H9 (cell line): ENCODE measurements around the gene NEBL. TPM values are rescaled to one million over a fixed set of nuclear protein-coding genes. Genes with fewer than 3 reads are reported as not detected.

Source experiments
- DNase-seq: peaks from one replicate; pipeline ENCODE4 v3.0.0-alpha.2; 2017
- H2AFZ ChIP-seq: one replicate; pipeline ENCODE4 v1.6.1; 2013; ENCODE audit warnings: mild to moderate bottlenecking, low read length, control low read depth, moderate library complexity
- H2AK5ac ChIP-seq: 2 replicates; pipeline ENCODE4 v1.6.1; 2013; ENCODE audit warnings: low read length, control low read depth, mixed read lengths; ENCODE audit not compliant: insufficient read length
- H2BK120ac ChIP-seq: one replicate; pipeline ENCODE4 v1.6.1; 2013; ENCODE audit warnings: low read depth, mild to moderate bottlenecking, low read length, control low read depth, inconsistent platforms; ENCODE audit not compliant: poor library complexity, severe bottlenecking
- H2BK12ac ChIP-seq: 2 replicates; pipeline ENCODE4 v1.6.1; 2013; ENCODE audit warnings: low read length, control low read depth, mixed read lengths, low read depth; ENCODE audit not compliant: insufficient read length
- H2BK15ac ChIP-seq: 2 replicates; pipeline ENCODE4 v1.6.1; 2013; ENCODE audit warnings: low read depth, low read length, control low read depth
- H2BK20ac ChIP-seq: one replicate; pipeline ENCODE4 v1.6.1; 2013; ENCODE audit warnings: low read depth, mild to moderate bottlenecking, low read length, control low read depth, inconsistent platforms; ENCODE audit not compliant: poor library complexity, severe bottlenecking
- H2BK5ac ChIP-seq: 2 replicates; pipeline ENCODE4 v1.6.1; 2013; ENCODE audit warnings: low read length, control low read depth, mixed read lengths; ENCODE audit not compliant: insufficient read length
- H3K14ac ChIP-seq: 2 replicates; pipeline ENCODE4 v1.6.1; 2013; ENCODE audit warnings: low read length, control low read depth; ENCODE audit not compliant: insufficient read depth
- H3K18ac ChIP-seq: 2 replicates; pipeline ENCODE4 v1.6.1; 2013; ENCODE audit warnings: low read depth, mild to moderate bottlenecking, mixed read lengths, low read length, control low read depth; ENCODE audit not compliant: insufficient read length
- H3K23ac ChIP-seq: 2 replicates; pipeline ENCODE4 v1.6.1; 2013; ENCODE audit warnings: low read length, control low read depth, mixed read lengths, low read depth; ENCODE audit not compliant: insufficient read length
- H3K23me2 ChIP-seq: 2 replicates; pipeline ENCODE4 v1.6.1; 2013; ENCODE audit warnings: low read depth, mild to moderate bottlenecking, mixed read lengths, low read length, control low read depth; ENCODE audit not compliant: insufficient read length, poor library complexity, severe bottlenecking
- H3K27ac ChIP-seq: 2 replicates; pipeline ENCODE4 v1.5.1; 2013; ENCODE audit warnings: low read length, control low read depth, mixed read lengths, low read depth; ENCODE audit not compliant: insufficient read length
- H3K27me3 ChIP-seq: 2 replicates; pipeline ENCODE4 v1.6.1; 2013; ENCODE audit warnings: low read length, control low read depth, inconsistent platforms; ENCODE audit not compliant: insufficient read depth
- H3K4ac ChIP-seq: 2 replicates; pipeline ENCODE4 v1.6.1; 2013; ENCODE audit warnings: low read depth, mild to moderate bottlenecking, control low read depth, inconsistent platforms, low read length, moderate library complexity
- H3K4me1 ChIP-seq: 2 replicates; pipeline ENCODE4 v1.6.1; 2013; ENCODE audit warnings: low read length, control low read depth, inconsistent platforms; ENCODE audit not compliant: insufficient read depth
- H3K4me2 ChIP-seq: 2 replicates; pipeline ENCODE4 v1.6.1; 2013; ENCODE audit warnings: low read length, control low read depth, mixed read lengths; ENCODE audit not compliant: insufficient read length, insufficient read depth
- H3K56ac ChIP-seq: 2 replicates; pipeline ENCODE4 v1.6.1; 2013; ENCODE audit warnings: low read depth, mild to moderate bottlenecking, mixed read lengths, low read length, control low read depth; ENCODE audit not compliant: insufficient read length
- H3K79me1 ChIP-seq: 2 replicates; pipeline ENCODE4 v1.6.1; 2013; ENCODE audit warnings: low read depth, mild to moderate bottlenecking, moderate library complexity, low read length, control low read depth, inconsistent platforms; ENCODE audit not compliant: insufficient read depth, poor library complexity, severe bottlenecking
- H3K79me2 ChIP-seq: 2 replicates; pipeline ENCODE4 v1.6.1; 2013; ENCODE audit warnings: low read length, control low read depth, inconsistent platforms; ENCODE audit not compliant: insufficient read depth
- H3K9ac ChIP-seq: 2 replicates; pipeline ENCODE4 v1.6.1; 2013; ENCODE audit warnings: low read length, control low read depth, mixed read lengths; ENCODE audit not compliant: insufficient read length; ENCODE audit errors: extremely low read depth
- H3K9me3 ChIP-seq: one replicate; pipeline ENCODE4 v1.6.1; 2013; ENCODE audit warnings: low read depth, low read length, inconsistent platforms; ENCODE audit not compliant: control insufficient read depth
- H3T11ph ChIP-seq: one replicate; pipeline ENCODE4 v1.6.1; 2013; ENCODE audit warnings: mild to moderate bottlenecking, low read length, control low read depth, inconsistent platforms
- H4K20me1 ChIP-seq: one replicate; pipeline ENCODE4 v1.6.1; 2013; ENCODE audit not compliant: control insufficient read depth, insufficient read length, insufficient read depth
- H4K5ac ChIP-seq: 2 replicates; pipeline ENCODE4 v1.6.1; 2013; ENCODE audit warnings: low read depth, mild to moderate bottlenecking, mixed read lengths, low read length, control low read depth; ENCODE audit not compliant: insufficient read length
- H4K8ac ChIP-seq: replicated peaks from 2 replicates; pipeline ENCODE4 v1.6.1; 2013; ENCODE audit warnings: low read length, control low read depth, mixed read lengths, low read depth; ENCODE audit not compliant: insufficient read length
- H4K91ac ChIP-seq: 2 replicates; pipeline ENCODE4 v1.6.1; 2013; ENCODE audit warnings: low read depth, mild to moderate bottlenecking, moderate library complexity, mixed read lengths, low read length, control low read depth; ENCODE audit not compliant: insufficient read length
- H3K27ac Mint-ChIP-seq, 3 experiments: 2 replicates in 2 of 3; 3 replicates in 1 of 3; pipeline ENCODE4 v1.8.0; 2020 to 2021; ENCODE audit warnings: mixed read lengths in 3 of 3, mild to moderate bottlenecking in 1 of 3, moderate library complexity in 1 of 3
- H3K27me3 Mint-ChIP-seq: 2 replicates; pipeline ENCODE4 v1.8.0; 2021; ENCODE audit warnings: low read depth, mild to moderate bottlenecking, moderate library complexity, mixed read lengths
- H3K36me3 Mint-ChIP-seq, 3 experiments: 2 replicates in 2 of 3; 3 replicates in 1 of 3; pipeline ENCODE4 v1.8.0; 2020 to 2021; ENCODE audit warnings: low read depth in 3 of 3, mixed read lengths in 3 of 3; ENCODE audit not compliant: insufficient read depth in 1 of 3
- H3K4me1 Mint-ChIP-seq, 2 experiments: 2 replicates each; pipeline ENCODE4 v1.8.0; 2020; ENCODE audit warnings: mixed read lengths in 2 of 2
- H3K4me3 Mint-ChIP-seq, 2 experiments: 2 replicates in 1 of 2; 3 replicates in 1 of 2; pipeline ENCODE4 v1.8.0; 2020 to 2021; ENCODE audit warnings: mild to moderate bottlenecking in 2 of 2, mixed read lengths in 2 of 2, moderate library complexity in 1 of 2
- H3K9me3 Mint-ChIP-seq, 2 experiments: 2 replicates in 1 of 2; 3 replicates in 1 of 2; pipeline ENCODE4 v1.8.0; 2020; ENCODE audit warnings: mild to moderate bottlenecking in 2 of 2, mixed read lengths in 2 of 2, moderate library complexity in 1 of 2
- WGBS: extraction: QIAGEN DNeasy Blood & Tissue Kit; methylation state at CpG from one replicate; pipeline ENCODE4 v1.1.7; 2013; ENCODE audit warnings: missing lambda C conversion rate, low lambda C conversion rate, mixed read lengths; ENCODE audit not compliant: insufficient read length; ENCODE audit errors: extremely low coverage; 5-methylcytosine and 5-hydroxymethylcytosine counted together
- total RNA-seq: library from RNA; stranded (reverse); gene quantifications from 2 replicates; pipeline ENCODE4 v1.2.1, GENCODE V29; 2021
- TF ChIP-seq, protein P1 (sequence below): fragments of 200-600 bp; sonication (generic); conservative IDR thresholded peaks from 3 replicates; pipeline ENCODE4 v1.8.0; 2021; ENCODE audit warnings: antibody characterized with exemption, mild to moderate bottlenecking

Gene NEBL
- total RNA-seq, 1 experiment from 2014 or later: 20.9 TPM

DNA sequence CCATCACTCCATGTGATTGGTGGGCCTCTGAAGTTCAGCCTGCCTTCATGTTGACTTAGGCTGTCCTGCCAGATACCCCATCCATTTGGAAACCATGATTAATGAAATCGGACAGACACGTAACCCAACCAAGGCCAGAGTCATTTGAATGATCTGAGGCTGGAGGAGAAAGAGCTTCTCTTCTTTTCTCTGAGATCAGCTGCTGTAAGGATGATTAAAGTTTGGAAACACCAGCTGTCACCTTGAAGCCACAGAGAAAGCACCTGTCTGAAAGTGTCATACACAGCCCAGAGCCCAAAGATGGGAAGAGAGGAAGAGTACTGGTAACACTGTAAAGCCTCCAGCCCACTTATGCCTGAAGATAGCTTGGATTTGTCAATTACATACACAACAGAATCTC is 22.9 kb downstream of the NEBL start:
- H3K27me3 Mint-ChIP-seq: no peaks in the 10 kb centered on the region
- no peak overlapping the region for H2AFZ ChIP-seq
- H3K27ac ChIP-seq: no peak overlapping the region
- no peak overlapping the region for H4K5ac ChIP-seq
- H3K9me3 Mint-ChIP-seq: no peaks in the 10 kb centered on the region
- no peak overlapping the region for H3K4me2 ChIP-seq
- no peak overlapping the region for H3K9ac ChIP-seq
- no peaks in the 10 kb centered on the region for H3K9me3 ChIP-seq
- no peaks in the 10 kb centered on the region; a peak in 1 of 7 replicates for H3K36me3 Mint-ChIP-seq
- no peak overlapping the region for H2BK5ac ChIP-seq
- DNase-seq: no peak
- no peak overlapping the region for H4K8ac ChIP-seq
- H3K4me1 ChIP-seq: no peaks in the 10 kb centered on the region; the same call in 1 of the 2 replicates
- H3K79me2 ChIP-seq: no peaks in the 10 kb centered on the region
- H3T11ph ChIP-seq: no peak overlapping the region
- no peak overlapping the region for H3K14ac ChIP-seq
- TF ChIP-seq, protein P1, sequence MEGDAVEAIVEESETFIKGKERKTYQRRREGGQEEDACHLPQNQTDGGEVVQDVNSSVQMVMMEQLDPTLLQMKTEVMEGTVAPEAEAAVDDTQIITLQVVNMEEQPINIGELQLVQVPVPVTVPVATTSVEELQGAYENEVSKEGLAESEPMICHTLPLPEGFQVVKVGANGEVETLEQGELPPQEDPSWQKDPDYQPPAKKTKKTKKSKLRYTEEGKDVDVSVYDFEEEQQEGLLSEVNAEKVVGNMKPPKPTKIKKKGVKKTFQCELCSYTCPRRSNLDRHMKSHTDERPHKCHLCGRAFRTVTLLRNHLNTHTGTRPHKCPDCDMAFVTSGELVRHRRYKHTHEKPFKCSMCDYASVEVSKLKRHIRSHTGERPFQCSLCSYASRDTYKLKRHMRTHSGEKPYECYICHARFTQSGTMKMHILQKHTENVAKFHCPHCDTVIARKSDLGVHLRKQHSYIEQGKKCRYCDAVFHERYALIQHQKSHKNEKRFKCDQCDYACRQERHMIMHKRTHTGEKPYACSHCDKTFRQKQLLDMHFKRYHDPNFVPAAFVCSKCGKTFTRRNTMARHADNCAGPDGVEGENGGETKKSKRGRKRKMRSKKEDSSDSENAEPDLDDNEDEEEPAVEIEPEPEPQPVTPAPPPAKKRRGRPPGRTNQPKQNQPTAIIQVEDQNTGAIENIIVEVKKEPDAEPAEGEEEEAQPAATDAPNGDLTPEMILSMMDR: no peak
- no peak overlapping the region for H3K23ac ChIP-seq
- no peak overlapping the region for H3K4ac ChIP-seq
- no peaks in the 10 kb centered on the region for H3K27me3 ChIP-seq
- no peaks in the 10 kb centered on the region for H3K79me1 ChIP-seq
- no CpG with 5 or more reads among the region's 2 CpGs for WGBS
- no peak overlapping the region for H4K91ac ChIP-seq
- H3K4me3 Mint-ChIP-seq: no peak overlapping the region
- H3K23me2 ChIP-seq: no peaks in the 10 kb centered on the region
- no peak overlapping the region for H2AK5ac ChIP-seq
- H2BK15ac ChIP-seq: no peak overlapping the region
- no peak overlapping the region for H3K27ac Mint-ChIP-seq
- H2BK20ac ChIP-seq: no peak overlapping the region
- H3K4me1 Mint-ChIP-seq: peaks cover 13 to 16% of the 10 kb centered on the region in 2 experiments
- H2BK12ac ChIP-seq: no peak overlapping the region
- H4K20me1 ChIP-seq: no peaks in the 10 kb centered on the region
- no peak overlapping the region for H2BK120ac ChIP-seq
- no peak overlapping the region for H3K18ac ChIP-seq
- no peak overlapping the region for H3K56ac ChIP-seq
